ENCODE results near the gene COX4I1. TPM values are rescaled to one million over a fixed set of nuclear protein-coding genes. Genes with fewer than 3 reads are reported as not detected.
A peak's percentile ranks its signal among the peaks of the same experiment; 100 is the strongest.

The COX4I1 gene
- total and polyA plus RNA-seq, 9 of the 15 experiments (the other 6 are each of a cell fraction or from before 2014, with no cell fraction given): 651 to 2,356 (median 1,032) TPM

DNA sequence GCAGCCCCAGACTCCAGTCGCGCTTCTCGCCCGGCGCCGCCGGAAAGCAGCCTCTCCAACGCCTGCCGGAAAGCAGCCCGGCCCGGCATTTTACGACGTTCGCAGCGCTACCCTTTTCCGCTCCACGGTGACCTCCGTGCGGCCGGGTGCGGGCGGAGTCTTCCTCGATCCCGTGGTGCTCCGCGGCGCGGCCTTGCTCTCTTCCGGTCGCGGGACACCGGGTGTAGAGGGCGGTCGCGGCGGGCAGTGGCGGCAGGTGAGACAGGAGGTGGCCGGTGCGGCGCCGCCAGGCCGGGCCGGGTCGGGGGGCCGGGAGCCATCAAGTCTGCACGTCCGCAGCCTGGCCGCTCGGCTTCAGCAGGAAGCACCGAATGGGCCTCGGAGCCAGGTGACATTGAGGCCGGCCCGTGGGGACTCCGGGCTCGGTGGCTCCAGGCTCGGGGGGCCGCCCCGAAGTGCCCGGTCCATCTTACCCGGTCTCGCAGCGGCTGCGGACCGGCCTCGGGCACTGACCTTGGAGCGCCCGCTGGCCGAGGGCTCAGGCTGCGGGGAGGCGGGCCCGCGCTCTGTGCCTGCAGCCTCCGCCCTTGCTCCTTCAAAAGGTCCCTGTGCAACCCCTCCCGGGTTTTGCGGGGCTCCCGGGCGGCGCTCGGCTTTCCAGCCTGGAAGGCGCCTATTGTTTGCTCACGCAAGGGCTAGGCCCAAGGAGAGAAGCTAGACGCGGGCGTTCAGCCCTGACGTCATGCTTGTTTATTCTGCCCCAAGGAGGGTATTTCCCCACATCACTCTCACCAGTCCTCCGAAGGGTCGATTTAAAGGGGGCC is at the start of gene COX4I1, which contains the start of gene EMC8 (continued):
- TF ChIP-seq ARNT (IDR thresholded peaks at IDR 0.05): no peak
- TF ChIP-seq KDM5B (IDR thresholded peaks at IDR 0.05; ENCODE audit: insufficient replicate concordance, low read depth, low read length): peak; percentile 45
- TF ChIP-seq NFYB (IDR thresholded peaks at IDR 0.05; ENCODE audit: extremely low read depth, insufficient read length): no peak
- TF ChIP-seq, protein P1, sequence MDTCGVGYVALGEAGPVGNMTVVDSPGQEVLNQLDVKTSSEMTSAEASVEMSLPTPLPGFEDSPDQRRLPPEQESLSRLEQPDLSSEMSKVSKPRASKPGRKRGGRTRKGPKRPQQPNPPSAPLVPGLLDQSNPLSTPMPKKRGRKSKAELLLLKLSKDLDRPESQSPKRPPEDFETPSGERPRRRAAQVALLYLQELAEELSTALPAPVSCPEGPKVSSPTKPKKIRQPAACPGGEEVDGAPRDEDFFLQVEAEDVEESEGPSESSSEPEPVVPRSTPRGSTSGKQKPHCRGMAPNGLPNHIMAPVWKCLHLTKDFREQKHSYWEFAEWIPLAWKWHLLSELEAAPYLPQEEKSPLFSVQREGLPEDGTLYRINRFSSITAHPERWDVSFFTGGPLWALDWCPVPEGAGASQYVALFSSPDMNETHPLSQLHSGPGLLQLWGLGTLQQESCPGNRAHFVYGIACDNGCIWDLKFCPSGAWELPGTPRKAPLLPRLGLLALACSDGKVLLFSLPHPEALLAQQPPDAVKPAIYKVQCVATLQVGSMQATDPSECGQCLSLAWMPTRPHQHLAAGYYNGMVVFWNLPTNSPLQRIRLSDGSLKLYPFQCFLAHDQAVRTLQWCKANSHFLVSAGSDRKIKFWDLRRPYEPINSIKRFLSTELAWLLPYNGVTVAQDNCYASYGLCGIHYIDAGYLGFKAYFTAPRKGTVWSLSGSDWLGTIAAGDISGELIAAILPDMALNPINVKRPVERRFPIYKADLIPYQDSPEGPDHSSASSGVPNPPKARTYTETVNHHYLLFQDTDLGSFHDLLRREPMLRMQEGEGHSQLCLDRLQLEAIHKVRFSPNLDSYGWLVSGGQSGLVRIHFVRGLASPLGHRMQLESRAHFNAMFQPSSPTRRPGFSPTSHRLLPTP (IDR thresholded peaks at IDR 0.05; ENCODE audit: borderline replicate concordance, extremely low read depth, insufficient read length): no peak
- 0 out of 2 replicates have a peak, but pooled peaks have one; percentile 27 for TF ChIP-seq GTF2A2 (tag; IDR thresholded peaks at IDR 0.05)
- TF ChIP-seq HDAC2 (IDR thresholded peaks at IDR 0.05): no peak
- TF ChIP-seq FOXK2 (conservative IDR thresholded peaks at IDR 0.05 in 1 of 2, IDR thresholded peaks at IDR 0.05 in 1 of 2; ENCODE audit: low read depth in 2 of 2): peak; percentile 58 to 67; a peak in 3 of 4 replicates
- peak; percentile 84 for TF ChIP-seq ZNF263 (CRISPR knock-in tag; IDR thresholded peaks at IDR 0.05; ENCODE audit: borderline replicate concordance)
- TF ChIP-seq FIP1L1 (IDR thresholded peaks at IDR 0.05; ENCODE audit: low read depth, low read length, poor library complexity, severe bottlenecking): no peak
- no peak for TF ChIP-seq FOXP1 (CRISPR knock-in tag; IDR thresholded peaks at IDR 0.05)
- TF ChIP-seq EZH2 (IDR thresholded peaks at IDR 0.05; ENCODE audit: borderline replicate concordance, low read depth, low read length): no peak
- TF ChIP-seq ZNF12 (CRISPR knock-in tag; IDR thresholded peaks at IDR 0.05): peak; percentile 71; the same call in 1 of the 2 replicates
- no peak for TF ChIP-seq ESRRB (CRISPR knock-in tag; IDR thresholded peaks at IDR 0.05; ENCODE audit: borderline replicate concordance)
- TF ChIP-seq CBX3 (IDR thresholded peaks at IDR 0.05; ENCODE audit: borderline replicate concordance in 1 of 2, low read length in 2 of 2): no peak
- no peak for TF ChIP-seq KLF6 (CRISPR knock-in tag; IDR thresholded peaks at IDR 0.05; ENCODE audit: borderline replicate concordance)
- TF ChIP-seq MAFK (IDR thresholded peaks at IDR 0.05; ENCODE audit: low read length): no peak
- no peak for TF ChIP-seq ERF (CRISPR knock-in tag; IDR thresholded peaks at IDR 0.05)
- TF ChIP-seq, protein P2, sequence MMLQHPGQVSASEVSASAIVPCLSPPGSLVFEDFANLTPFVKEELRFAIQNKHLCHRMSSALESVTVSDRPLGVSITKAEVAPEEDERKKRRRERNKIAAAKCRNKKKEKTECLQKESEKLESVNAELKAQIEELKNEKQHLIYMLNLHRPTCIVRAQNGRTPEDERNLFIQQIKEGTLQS (IDR thresholded peaks at IDR 0.05): peak; percentile 75
- TF ChIP-seq, protein P2 (CRISPR knock-in tag; conservative IDR thresholded peaks at IDR 0.05): no peak; the same call in 1 of the 2 replicates
- TF ChIP-seq, protein P3, sequence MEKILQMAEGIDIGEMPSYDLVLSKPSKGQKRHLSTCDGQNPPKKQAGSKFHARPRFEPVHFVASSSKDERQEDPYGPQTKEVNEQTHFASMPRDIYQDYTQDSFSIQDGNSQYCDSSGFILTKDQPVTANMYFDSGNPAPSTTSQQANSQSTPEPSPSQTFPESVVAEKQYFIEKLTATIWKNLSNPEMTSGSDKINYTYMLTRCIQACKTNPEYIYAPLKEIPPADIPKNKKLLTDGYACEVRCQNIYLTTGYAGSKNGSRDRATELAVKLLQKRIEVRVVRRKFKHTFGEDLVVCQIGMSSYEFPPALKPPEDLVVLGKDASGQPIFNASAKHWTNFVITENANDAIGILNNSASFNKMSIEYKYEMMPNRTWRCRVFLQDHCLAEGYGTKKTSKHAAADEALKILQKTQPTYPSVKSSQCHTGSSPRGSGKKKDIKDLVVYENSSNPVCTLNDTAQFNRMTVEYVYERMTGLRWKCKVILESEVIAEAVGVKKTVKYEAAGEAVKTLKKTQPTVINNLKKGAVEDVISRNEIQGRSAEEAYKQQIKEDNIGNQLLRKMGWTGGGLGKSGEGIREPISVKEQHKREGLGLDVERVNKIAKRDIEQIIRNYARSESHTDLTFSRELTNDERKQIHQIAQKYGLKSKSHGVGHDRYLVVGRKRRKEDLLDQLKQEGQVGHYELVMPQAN (IDR thresholded peaks at IDR 0.05; ENCODE audit: borderline replicate concordance): no peak; the same call in 1 of the 2 replicates
- TF ChIP-seq JUNB (CRISPR knock-in tag; conservative IDR thresholded peaks at IDR 0.05): no peak
